ENCODE results near the gene SNRNP27. TPM values are rescaled to one million over a fixed set of nuclear protein-coding genes. Genes with fewer than 3 reads are reported as not detected.

The SNRNP27 gene
- total and polyA plus RNA-seq, 2 of the 8 experiments (the other 6 are each of a cell fraction or from before 2014, with no cell fraction given): 11.1 to 40.5 TPM

DNA sequence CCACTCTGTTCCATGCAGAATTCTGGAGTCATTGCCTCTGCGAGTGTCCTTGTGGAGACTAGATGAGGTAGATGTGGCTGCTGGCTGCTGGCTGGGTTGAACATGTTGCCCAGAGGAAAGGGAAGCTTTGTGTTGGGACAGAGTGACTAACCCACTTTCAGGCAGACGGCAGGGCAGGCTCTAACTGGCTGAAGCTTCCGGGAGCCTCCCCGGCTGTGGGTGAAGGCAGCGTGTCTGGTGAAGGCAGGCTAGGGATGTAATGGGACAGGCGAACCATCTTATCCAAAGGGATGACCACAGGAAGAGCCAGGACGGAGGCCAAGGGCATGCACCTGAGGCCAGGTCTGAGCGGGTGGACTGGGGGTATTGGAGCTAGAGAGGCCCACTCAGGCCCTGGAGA, 51.7 kb downstream of the SNRNP27 start (continued):
- TF ChIP-seq TAF7 (optimal IDR thresholded peaks at IDR 0.05; ENCODE audit: borderline replicate concordance, low read depth, low read length): no peak
- TF ChIP-seq, protein P1, sequence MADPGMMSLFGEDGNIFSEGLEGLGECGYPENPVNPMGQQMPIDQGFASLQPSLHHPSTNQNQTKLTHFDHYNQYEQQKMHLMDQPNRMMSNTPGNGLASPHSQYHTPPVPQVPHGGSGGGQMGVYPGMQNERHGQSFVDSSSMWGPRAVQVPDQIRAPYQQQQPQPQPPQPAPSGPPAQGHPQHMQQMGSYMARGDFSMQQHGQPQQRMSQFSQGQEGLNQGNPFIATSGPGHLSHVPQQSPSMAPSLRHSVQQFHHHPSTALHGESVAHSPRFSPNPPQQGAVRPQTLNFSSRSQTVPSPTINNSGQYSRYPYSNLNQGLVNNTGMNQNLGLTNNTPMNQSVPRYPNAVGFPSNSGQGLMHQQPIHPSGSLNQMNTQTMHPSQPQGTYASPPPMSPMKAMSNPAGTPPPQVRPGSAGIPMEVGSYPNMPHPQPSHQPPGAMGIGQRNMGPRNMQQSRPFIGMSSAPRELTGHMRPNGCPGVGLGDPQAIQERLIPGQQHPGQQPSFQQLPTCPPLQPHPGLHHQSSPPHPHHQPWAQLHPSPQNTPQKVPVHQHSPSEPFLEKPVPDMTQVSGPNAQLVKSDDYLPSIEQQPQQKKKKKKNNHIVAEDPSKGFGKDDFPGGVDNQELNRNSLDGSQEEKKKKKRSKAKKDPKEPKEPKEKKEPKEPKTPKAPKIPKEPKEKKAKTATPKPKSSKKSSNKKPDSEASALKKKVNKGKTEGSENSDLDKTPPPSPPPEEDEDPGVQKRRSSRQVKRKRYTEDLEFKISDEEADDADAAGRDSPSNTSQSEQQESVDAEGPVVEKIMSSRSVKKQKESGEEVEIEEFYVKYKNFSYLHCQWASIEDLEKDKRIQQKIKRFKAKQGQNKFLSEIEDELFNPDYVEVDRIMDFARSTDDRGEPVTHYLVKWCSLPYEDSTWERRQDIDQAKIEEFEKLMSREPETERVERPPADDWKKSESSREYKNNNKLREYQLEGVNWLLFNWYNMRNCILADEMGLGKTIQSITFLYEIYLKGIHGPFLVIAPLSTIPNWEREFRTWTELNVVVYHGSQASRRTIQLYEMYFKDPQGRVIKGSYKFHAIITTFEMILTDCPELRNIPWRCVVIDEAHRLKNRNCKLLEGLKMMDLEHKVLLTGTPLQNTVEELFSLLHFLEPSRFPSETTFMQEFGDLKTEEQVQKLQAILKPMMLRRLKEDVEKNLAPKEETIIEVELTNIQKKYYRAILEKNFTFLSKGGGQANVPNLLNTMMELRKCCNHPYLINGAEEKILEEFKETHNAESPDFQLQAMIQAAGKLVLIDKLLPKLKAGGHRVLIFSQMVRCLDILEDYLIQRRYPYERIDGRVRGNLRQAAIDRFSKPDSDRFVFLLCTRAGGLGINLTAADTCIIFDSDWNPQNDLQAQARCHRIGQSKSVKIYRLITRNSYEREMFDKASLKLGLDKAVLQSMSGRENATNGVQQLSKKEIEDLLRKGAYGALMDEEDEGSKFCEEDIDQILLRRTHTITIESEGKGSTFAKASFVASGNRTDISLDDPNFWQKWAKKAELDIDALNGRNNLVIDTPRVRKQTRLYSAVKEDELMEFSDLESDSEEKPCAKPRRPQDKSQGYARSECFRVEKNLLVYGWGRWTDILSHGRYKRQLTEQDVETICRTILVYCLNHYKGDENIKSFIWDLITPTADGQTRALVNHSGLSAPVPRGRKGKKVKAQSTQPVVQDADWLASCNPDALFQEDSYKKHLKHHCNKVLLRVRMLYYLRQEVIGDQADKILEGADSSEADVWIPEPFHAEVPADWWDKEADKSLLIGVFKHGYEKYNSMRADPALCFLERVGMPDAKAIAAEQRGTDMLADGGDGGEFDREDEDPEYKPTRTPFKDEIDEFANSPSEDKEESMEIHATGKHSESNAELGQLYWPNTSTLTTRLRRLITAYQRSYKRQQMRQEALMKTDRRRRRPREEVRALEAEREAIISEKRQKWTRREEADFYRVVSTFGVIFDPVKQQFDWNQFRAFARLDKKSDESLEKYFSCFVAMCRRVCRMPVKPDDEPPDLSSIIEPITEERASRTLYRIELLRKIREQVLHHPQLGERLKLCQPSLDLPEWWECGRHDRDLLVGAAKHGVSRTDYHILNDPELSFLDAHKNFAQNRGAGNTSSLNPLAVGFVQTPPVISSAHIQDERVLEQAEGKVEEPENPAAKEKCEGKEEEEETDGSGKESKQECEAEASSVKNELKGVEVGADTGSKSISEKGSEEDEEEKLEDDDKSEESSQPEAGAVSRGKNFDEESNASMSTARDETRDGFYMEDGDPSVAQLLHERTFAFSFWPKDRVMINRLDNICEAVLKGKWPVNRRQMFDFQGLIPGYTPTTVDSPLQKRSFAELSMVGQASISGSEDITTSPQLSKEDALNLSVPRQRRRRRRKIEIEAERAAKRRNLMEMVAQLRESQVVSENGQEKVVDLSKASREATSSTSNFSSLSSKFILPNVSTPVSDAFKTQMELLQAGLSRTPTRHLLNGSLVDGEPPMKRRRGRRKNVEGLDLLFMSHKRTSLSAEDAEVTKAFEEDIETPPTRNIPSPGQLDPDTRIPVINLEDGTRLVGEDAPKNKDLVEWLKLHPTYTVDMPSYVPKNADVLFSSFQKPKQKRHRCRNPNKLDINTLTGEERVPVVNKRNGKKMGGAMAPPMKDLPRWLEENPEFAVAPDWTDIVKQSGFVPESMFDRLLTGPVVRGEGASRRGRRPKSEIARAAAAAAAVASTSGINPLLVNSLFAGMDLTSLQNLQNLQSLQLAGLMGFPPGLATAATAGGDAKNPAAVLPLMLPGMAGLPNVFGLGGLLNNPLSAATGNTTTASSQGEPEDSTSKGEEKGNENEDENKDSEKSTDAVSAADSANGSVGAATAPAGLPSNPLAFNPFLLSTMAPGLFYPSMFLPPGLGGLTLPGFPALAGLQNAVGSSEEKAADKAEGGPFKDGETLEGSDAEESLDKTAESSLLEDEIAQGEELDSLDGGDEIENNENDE (IDR thresholded peaks at IDR 0.05; ENCODE audit: insufficient replicate concordance, low read length): no peak

Data from H1 (cell line).